Endothelial cell of coronary artery (primary cell): ENCODE measurements around the gene RGS13. TPM values are rescaled to one million over a fixed set of nuclear protein-coding genes. Genes with fewer than 3 reads are reported as not detected.

Experiments used
- total RNA-seq: library from RNA; depleted of rRNA; stranded (reverse); fragments of >200 nt; gene quantifications from 2 replicates; pipeline ENCODE4 v1.2.3, GENCODE V29; 2014

The RGS13 gene, protein sequence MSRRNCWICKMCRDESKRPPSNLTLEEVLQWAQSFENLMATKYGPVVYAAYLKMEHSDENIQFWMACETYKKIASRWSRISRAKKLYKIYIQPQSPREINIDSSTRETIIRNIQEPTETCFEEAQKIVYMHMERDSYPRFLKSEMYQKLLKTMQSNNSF
- total RNA-seq: not detected in 2 replicates

DNA sequence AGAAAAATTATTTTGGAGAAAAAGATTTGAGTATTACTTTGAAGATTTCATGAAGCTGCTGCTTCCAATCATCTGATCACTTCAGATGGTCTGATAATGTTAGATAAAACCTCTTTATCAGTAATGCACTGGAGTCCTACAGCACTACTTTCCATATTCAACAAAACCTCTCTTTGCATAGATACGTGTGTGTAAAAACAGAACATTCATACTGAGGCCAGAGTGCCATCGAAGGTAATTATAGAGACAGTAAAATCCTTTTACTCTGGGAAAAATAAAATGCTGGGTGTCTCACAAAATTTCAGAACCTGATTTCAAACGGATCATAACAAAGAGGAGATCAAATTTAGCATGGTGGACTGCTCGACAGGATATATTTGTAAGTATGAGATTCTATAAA is at the start of gene RGS13:
TSS of gene RGS13 (plus strand) at position 209 of the 400 bp plus-strand sequence. CDS start 8,188 bp downstream, outside the sequence.

Other genes starting within 250 kb of the RGS13 start
- not detected in 2 replicates for gene RGS1, start 60.4 kb upstream of the RGS13 start, total RNA-seq
- 7.0 and 7.7 TPM in 2 replicates for gene RGS2, start 172.9 kb downstream of the RGS13 start, total RNA-seq